Muscle of leg (tissue), 11 donors: ENCODE results near the gene LHX4. TPM values are rescaled to one million over a fixed set of nuclear protein-coding genes. Genes with fewer than 3 reads are reported as not detected.

Source experiments
- DNase-seq: peaks from one replicate; pipeline ENCODE4 v3.0.0; 2013
- H3K27ac ChIP-seq: one replicate; pipeline ENCODE4 v1.5.1; 2013; ENCODE audit warnings: mild to moderate bottlenecking, low read length, control low read depth
- H3K27me3 ChIP-seq: one replicate; pipeline ENCODE4 v1.6.1; 2013; ENCODE audit warnings: low read length; ENCODE audit not compliant: control insufficient read depth, insufficient read depth
- H3K36me3 ChIP-seq: one replicate; pipeline ENCODE4 v1.6.1; 2013; ENCODE audit warnings: low read length; ENCODE audit not compliant: control insufficient read depth, insufficient read depth
- H3K4me1 ChIP-seq: one replicate; pipeline ENCODE4 v1.6.1; 2013; ENCODE audit warnings: low read length; ENCODE audit not compliant: control insufficient read depth, insufficient read depth
- H3K4me3 ChIP-seq: one replicate; pipeline ENCODE4 v1.5.1; 2013; ENCODE audit warnings: low read length, control low read depth
- H3K9me3 ChIP-seq: replicated peaks from 2 replicates; pipeline ENCODE4 v1.6.1; 2013; ENCODE audit warnings: low read depth, low read length; ENCODE audit not compliant: control insufficient read depth
- WGBS: methylation state at CpG from one replicate; pipeline ENCODE4 v1.1.5; 2013; ENCODE audit warnings: missing lambda C conversion rate; ENCODE audit not compliant: insufficient coverage; 5-methylcytosine and 5-hydroxymethylcytosine counted together
- polyA plus RNA-seq, 8 donors: library from polyadenylated mRNA; unstranded; fragments of 120-200 nt; gene quantifications; one replicate each; pipeline versions ENCODE4 v1.2.1 to v1.2.3, GENCODE V29; 2013; ENCODE audit warnings: inconsistent platforms in 1 of 8, low replicate concordance in 1 of 8; ENCODE audit not compliant: insufficient read length in 8 of 8, insufficient read depth in 1 of 8
- total RNA-seq: library from RNA; stranded (reverse); fragments of 120-200 nt; gene quantifications from one replicate; pipeline ENCODE4 v1.2.4, GENCODE V29; 2013

Gene LHX4
- total and polyA plus RNA-seq, 9 donors: 0.04 to 2.1 (median 1.1) TPM

DNA sequence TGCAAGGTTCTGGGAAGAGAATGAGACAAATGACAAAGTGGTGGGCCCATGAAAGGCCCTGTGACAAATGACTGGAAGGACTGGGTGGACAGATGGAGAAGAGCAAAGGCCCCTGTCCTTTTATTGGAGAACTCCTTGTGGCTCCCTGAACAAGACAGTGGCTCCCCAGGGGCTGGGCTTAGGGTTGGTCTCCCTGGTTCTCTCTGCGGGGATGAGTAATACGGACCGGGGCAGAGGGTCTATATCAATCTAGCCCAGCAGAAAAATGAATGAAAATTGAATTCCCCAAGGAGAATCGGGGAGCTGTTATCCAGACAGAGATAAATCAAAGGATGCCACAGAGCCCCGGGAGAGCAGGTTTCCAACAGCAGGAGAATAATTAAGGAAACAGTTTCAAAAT is 5.2 kb upstream of the LHX4 start:
- 38% methylated on average over 5 of the region's 5 CpGs for WGBS

GRCh38 chr1:180225403-180225802 is 4.7 kb upstream of the LHX4 start:
- no peak for DNase-seq
- H3K4me1 ChIP-seq: peaks cover 9% of the 10 kb centered on the region
- no peak overlapping the region for H3K27ac ChIP-seq
- whole genome bisulfite sequencing: no CpG with 5 or more reads among the region's 2 CpGs
- no peaks in the 10 kb centered on the region for H3K9me3 ChIP-seq
- H3K27me3 ChIP-seq: peaks cover 75% of the 10 kb centered on the region
- no peaks in the 10 kb centered on the region for H3K36me3 ChIP-seq
- H3K4me3 ChIP-seq: no peak overlapping the region

More for the DNA sequence above, 5.2 kb upstream of the LHX4 start:
- Histone ChIP-seq H3K4me3 (no peak overlapping the region), H3K27me3 (peaks cover 75% of the 10 kb centered on the region), H3K27ac (no peak overlapping the region), H3K4me1 (peaks cover 5% of the 10 kb centered on the region), H3K36me3 (no peaks in the 10 kb centered on the region), H3K9me3 (no peaks in the 10 kb centered on the region)
- DNase-seq: no peak

DNA sequence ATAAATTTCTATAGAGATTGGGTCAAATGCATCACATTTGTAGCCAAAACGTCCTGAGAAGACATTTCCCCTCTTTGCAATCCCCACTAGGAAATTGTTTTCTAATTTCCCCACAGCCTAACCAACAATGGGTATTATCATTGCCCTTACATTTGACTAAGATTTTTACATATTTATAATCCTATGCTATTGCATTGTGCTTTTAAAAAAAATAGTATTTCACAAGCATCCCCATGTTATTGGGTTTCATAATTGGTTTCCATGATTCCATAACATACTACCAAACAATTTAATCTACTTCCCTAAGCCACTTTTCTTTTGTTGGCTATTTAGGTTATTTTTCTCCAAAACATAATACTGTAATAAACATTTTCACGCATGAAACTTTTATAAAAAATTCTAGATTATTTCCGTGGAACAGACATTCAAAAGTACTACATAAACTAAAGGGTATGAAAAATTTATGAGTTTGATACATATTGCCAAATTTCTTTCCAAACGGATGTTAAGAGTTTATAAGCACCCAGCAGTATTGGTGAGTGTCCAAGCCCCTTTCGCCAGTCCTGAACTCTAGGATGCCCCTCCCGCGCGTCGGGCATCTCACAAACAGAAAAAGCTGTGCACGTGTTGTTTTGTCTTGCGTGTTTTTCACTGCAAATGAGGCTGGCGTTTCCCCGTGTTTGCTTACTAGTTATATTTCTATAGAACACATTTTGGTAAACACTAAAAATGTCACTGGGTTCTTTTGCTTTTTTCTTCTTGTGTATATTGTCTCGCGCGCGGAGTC is 2.0 kb upstream of the LHX4 start:
- no peak for DNase-seq
- Histone ChIP-seq H3K27ac (no peak overlapping the region), H3K4me3 (no peak overlapping the region), H3K4me1 (peaks cover 29% of the 10 kb centered on the region), H3K27me3 (peaks cover 83% of the 10 kb centered on the region), H3K9me3 (no peaks in the 10 kb centered on the region), H3K36me3 (no peaks in the 10 kb centered on the region)
- 12% methylated on average over 11 of the region's 17 CpGs for WGBS

DNA sequence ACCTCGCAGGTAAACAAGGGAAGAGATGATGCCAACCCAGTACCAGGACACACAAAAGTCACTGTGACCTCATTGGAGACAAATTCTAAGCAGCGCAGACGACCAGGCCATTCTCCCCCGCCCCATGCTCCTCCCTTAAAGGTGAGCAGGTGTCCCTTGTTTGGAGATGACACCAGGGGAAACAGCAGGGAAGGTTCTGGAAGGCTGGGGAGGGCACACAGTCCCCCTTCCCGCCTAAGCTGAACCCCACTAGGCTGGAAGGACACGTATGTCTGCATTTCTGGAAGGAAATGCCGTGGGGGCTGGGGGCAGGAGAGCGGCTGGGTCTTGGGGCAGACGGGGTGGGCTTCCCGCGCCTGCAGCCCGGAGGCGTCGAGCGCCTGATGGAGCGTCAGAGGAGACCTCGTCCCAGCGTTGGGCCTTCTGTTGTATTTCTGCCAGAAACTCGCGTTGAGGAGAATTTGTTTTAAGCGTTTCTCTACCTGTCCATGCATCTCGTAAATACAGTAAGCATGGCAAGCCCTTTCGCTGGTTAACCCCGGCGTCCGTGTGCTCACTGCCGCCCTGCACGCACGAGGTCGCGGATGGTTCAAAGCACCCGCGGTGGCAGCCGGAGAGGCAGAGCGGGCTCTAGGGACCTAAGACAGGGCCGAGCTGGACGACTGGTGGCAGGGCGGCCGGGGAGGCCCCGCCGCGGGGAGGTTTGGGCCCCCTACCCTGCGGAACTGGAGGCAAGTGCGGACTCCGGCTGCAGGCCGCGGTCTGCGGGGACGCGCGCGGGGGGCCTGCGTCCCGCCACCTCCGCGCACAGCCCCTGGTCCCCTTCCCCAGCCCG is 1.2 kb upstream of the LHX4 start:
- H3K4me3 ChIP-seq: peak overlapping the region; percentile 38
- peaks cover 87% of the 10 kb centered on the region for H3K27me3 ChIP-seq
- H3K4me1 ChIP-seq: peaks cover 35% of the 10 kb centered on the region
- WGBS: 2% methylated on average over 51 of the region's 57 CpGs
- no peaks in the 10 kb centered on the region for H3K36me3 ChIP-seq
- H3K9me3 ChIP-seq: no peaks in the 10 kb centered on the region
- no peak overlapping the region for H3K27ac ChIP-seq
- DNase-seq: no peak

GRCh38 chr1:180230416-180230790 is 339 bp downstream of the LHX4 start:
- WGBS: 2% methylated on average over 21 of the region's 28 CpGs
- Histone ChIP-seq H3K27ac (no peak overlapping the region), H3K4me3 (peak overlapping the region; percentile 34), H3K27me3 (peaks cover 88% of the 10 kb centered on the region), H3K36me3 (no peaks in the 10 kb centered on the region), H3K9me3 (no peaks in the 10 kb centered on the region), H3K4me1 (peaks cover 47% of the 10 kb centered on the region)
- no peak for DNase-seq

DNA sequence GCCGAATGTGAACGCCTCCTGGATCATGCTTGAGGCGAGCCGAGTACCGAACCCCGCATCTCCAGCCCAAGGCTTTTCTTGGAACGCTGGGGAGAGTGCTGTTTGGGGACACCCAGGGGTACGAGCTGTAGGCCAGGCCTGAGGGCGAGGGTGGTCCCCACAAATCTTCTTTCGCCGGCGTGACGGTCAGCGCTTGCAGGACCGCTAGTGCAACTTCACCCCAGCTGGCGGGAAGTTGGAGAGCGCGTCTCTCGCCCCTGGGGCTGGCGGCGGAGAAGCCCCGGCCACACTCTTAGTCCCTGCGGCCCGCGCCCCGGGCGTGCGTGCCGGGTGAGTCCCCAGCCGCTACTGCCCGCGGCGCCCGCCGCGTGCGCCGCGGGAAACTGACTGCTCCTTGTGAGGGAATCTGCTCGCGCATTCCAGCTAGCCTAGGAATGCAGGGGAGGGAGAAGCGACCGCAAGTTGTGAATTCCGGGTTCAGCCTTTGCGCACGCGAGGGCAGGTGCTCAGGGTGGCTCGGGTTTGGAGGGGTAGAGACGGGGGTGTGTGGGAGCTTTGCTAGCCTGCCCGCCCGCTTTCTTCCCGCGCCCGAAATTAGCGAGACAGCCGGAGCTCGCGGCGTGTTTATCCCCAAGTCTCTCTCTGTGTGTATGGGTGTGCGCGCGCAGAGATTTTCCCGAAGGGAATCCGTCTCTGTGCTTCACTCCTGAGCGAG is 884 bp downstream of the LHX4 start:
- Histone ChIP-seq H3K9me3 (no peaks in the 10 kb centered on the region), H3K4me3 (peak overlapping the region; percentile 33), H3K27ac (no peak overlapping the region), H3K36me3 (no peaks in the 10 kb centered on the region), H3K27me3 (peaks cover 89% of the 10 kb centered on the region), H3K4me1 (peaks cover 53% of the 10 kb centered on the region)
- DNase-seq: no peak
- WGBS: 1% methylated on average over 59 of the region's 65 CpGs

- no peak for DNase-seq
- peak overlapping the region; percentile 33 for H3K4me3 ChIP-seq
- H3K27me3 ChIP-seq: peaks cover 89% of the 10 kb centered on the region
- no peaks in the 10 kb centered on the region for H3K36me3 ChIP-seq
- H3K27ac ChIP-seq: no peak overlapping the region
- H3K9me3 ChIP-seq: no peaks in the 10 kb centered on the region
- H3K4me1 ChIP-seq: peaks cover 55% of the 10 kb centered on the region
- 0% methylated on average over 25 of the region's 37 CpGs for WGBS
Measured at GRCh38 chr1:180231506-180231921, 1.4 kb downstream of the LHX4 start.

- H3K4me3 ChIP-seq: no peak overlapping the region
- no peaks in the 10 kb centered on the region for H3K36me3 ChIP-seq
- H3K9me3 ChIP-seq: no peaks in the 10 kb centered on the region
- no peak for DNase-seq
- peaks cover 55% of the 10 kb centered on the region for H3K4me1 ChIP-seq
- H3K27me3 ChIP-seq: peaks cover 89% of the 10 kb centered on the region
- no peak overlapping the region for H3K27ac ChIP-seq
- 0% methylated on average over 6 of the region's 14 CpGs for WGBS
Measured at GRCh38 chr1:180231936-180232335, 1.9 kb downstream of the LHX4 start.

DNA sequence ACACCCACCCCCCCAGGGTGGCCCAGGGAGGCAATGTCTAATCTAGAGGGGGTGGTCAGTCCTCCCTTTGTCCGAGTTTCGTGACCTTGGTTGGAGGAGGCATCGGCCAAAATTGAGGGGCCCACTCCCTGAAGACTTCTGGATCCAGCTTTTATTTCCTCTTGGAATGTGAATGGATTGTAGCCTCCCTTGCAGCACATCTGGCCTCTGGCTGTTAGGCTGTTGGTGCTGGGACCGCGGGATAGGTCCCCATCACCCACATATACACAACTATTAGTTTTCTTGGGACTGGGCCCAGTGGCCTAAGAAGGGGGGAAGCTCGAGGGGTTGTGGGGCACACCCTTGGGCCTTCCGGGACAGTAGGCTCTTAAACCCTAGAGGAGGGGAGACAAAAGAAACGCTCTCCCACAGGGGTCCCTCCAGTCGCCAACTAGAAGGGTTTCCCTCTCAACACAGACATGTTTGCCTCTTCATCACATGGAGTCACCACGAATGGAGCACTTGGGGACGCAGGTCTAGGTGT is 2.5 kb downstream of the LHX4 start:
- no peaks in the 10 kb centered on the region for H3K36me3 ChIP-seq
- H3K27ac ChIP-seq: no peak overlapping the region
- H3K4me3 ChIP-seq: no peak overlapping the region
- H3K4me1 ChIP-seq: peaks cover 55% of the 10 kb centered on the region
- peaks cover 94% of the 10 kb centered on the region for H3K27me3 ChIP-seq
- DNase-seq: no peak
- 7% methylated on average over 4 of the region's 11 CpGs for WGBS
- no peaks in the 10 kb centered on the region for H3K9me3 ChIP-seq
